Osteoblast (primary cell): Measurements from ENCODE around the gene TMEM218. TPM values are rescaled to one million over a fixed set of nuclear protein-coding genes. Genes with fewer than 3 reads are reported as not detected.

Source experiments
- DNase-seq: peaks from one replicate; pipeline ENCODE4 v3.0.0; 2011; ENCODE audit warnings: low spot score, mixed read lengths; ENCODE audit not compliant: insufficient read length; ENCODE audit errors: missing footprints
- H2AFZ ChIP-seq: 2 replicates; pipeline ENCODE4 v1.6.0; 2011; ENCODE audit warnings: mild to moderate bottlenecking, low read length
- H3K27ac ChIP-seq: 2 replicates; pipeline ENCODE4 v1.5.1; 2011; ENCODE audit warnings: mild to moderate bottlenecking, low read depth, low read length, moderate library complexity
- H3K27me3 ChIP-seq: 2 replicates; pipeline ENCODE4 v1.6.0; 2012; ENCODE audit warnings: mild to moderate bottlenecking, control low read depth, inconsistent platforms, low read length, moderate library complexity; ENCODE audit not compliant: insufficient read depth
- H3K36me3 ChIP-seq: 2 replicates; pipeline ENCODE4 v1.5.1; 2011; ENCODE audit warnings: mild to moderate bottlenecking, low read length, control low read depth, moderate library complexity; ENCODE audit not compliant: insufficient read depth
- H3K4me1 ChIP-seq: 2 replicates; pipeline ENCODE4 v1.5.1; 2011; ENCODE audit warnings: mild to moderate bottlenecking, low read length, control low read depth, moderate library complexity; ENCODE audit not compliant: insufficient read depth
- H3K4me2 ChIP-seq: 2 replicates; pipeline ENCODE4 v1.6.0; 2011; ENCODE audit warnings: mild to moderate bottlenecking, low read length; ENCODE audit not compliant: insufficient read depth
- H3K4me3 ChIP-seq: fragments of 200-600 bp; sonication (generic); 3 replicates; pipeline ENCODE4 v1.5.1; 2012; ENCODE audit warnings: mild to moderate bottlenecking, low read length, inconsistent platforms; ENCODE audit not compliant: insufficient read depth
- H3K79me2 ChIP-seq: 2 replicates; pipeline ENCODE4 v1.6.0; 2012; ENCODE audit warnings: mild to moderate bottlenecking, low read length, control low read depth, inconsistent platforms; ENCODE audit not compliant: insufficient read depth
- H3K9me3 ChIP-seq: 2 replicates; pipeline ENCODE4 v1.5.1; 2011; ENCODE audit warnings: low read depth, low read length, control low read depth
- H4K20me1 ChIP-seq: 2 replicates; pipeline ENCODE4 v1.6.0; 2012; ENCODE audit warnings: mild to moderate bottlenecking, low read length, control low read depth; ENCODE audit not compliant: insufficient read depth
- total RNA-seq: library from RNA; depleted of rRNA; stranded (reverse); fragments of >200 nt; gene quantifications from 2 replicates; pipeline ENCODE4 v1.2.3, GENCODE V29; 2012
- TF ChIP-seq, protein P1 (sequence below): IDR thresholded peaks from 2 replicates; pipeline ENCODE4 v1.5.1; 2011; ENCODE audit warnings: mild to moderate bottlenecking, low read depth, low read length, moderate library complexity; ENCODE audit errors: extremely low read depth

The TMEM218 gene
- total RNA-seq, 1 donor, result 30.0 TPM

DNA sequence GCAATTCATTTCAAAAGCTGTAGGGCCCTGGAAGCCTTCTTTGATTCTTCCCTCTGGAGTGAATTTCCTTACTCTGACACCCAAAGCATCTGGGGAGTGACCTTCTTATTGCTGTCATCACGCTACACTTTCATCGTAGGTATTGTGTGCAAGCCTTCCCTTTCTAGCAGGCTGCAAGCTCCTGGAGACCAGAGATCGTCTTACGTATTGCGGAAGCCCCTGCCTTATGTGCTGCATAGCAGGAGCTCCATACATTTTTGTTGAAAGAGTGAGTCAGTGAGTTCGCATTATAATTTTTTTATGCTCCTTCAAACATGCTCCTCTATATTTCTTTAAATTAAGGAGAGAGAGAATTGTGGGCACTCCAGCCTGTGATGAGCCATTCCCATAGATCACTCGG lies 21.2 kb upstream of the TMEM218 start:
- TF ChIP-seq, protein P1, sequence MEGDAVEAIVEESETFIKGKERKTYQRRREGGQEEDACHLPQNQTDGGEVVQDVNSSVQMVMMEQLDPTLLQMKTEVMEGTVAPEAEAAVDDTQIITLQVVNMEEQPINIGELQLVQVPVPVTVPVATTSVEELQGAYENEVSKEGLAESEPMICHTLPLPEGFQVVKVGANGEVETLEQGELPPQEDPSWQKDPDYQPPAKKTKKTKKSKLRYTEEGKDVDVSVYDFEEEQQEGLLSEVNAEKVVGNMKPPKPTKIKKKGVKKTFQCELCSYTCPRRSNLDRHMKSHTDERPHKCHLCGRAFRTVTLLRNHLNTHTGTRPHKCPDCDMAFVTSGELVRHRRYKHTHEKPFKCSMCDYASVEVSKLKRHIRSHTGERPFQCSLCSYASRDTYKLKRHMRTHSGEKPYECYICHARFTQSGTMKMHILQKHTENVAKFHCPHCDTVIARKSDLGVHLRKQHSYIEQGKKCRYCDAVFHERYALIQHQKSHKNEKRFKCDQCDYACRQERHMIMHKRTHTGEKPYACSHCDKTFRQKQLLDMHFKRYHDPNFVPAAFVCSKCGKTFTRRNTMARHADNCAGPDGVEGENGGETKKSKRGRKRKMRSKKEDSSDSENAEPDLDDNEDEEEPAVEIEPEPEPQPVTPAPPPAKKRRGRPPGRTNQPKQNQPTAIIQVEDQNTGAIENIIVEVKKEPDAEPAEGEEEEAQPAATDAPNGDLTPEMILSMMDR, result no peak
- no peaks in the 10 kb centered on the region for H3K36me3 ChIP-seq
- H3K4me1 ChIP-seq, result peaks cover 4% of the 10 kb centered on the region
- H2AFZ ChIP-seq, result no peak overlapping the region
- H4K20me1 ChIP-seq, result no peaks in the 10 kb centered on the region
- no peak overlapping the region for H3K4me2 ChIP-seq
- DNase-seq, result no peak
- no peaks in the 10 kb centered on the region for H3K9me3 ChIP-seq
- H3K79me2 ChIP-seq, result no peaks in the 10 kb centered on the region
- H3K27ac ChIP-seq, result no peak overlapping the region
- no peak overlapping the region for H3K4me3 ChIP-seq
- H3K27me3 ChIP-seq, result peaks cover 17% of the 10 kb centered on the region

- TF ChIP-seq, protein P1, result no peak
- Histone ChIP-seq H2AFZ (no peak overlapping the region), H3K4me2 (no peak overlapping the region), H3K9me3 (no peaks in the 10 kb centered on the region), H3K79me2 (no peaks in the 10 kb centered on the region), H3K4me1 (peaks cover 4% of the 10 kb centered on the region), H3K27me3 (peaks cover 17% of the 10 kb centered on the region), H3K4me3 (no peak overlapping the region), H3K27ac (no peak overlapping the region), H3K36me3 (no peaks in the 10 kb centered on the region), H4K20me1 (no peaks in the 10 kb centered on the region)
- no peak for DNase-seq
Observed at GRCh38 chr11:125132071-125132470, 20.6 kb upstream of the TMEM218 start.

GRCh38 chr11:125129316-125129993 lies 18.0 kb upstream of the TMEM218 start:
- Histone ChIP-seq H3K4me3 (no peak overlapping the region), H3K4me1 (peaks cover 4% of the 10 kb centered on the region), H3K36me3 (no peaks in the 10 kb centered on the region), H4K20me1 (no peaks in the 10 kb centered on the region), H3K27ac (no peak overlapping the region), H3K9me3 (no peaks in the 10 kb centered on the region), H3K79me2 (no peaks in the 10 kb centered on the region), H3K4me2 (no peak overlapping the region), H3K27me3 (peaks cover 7% of the 10 kb centered on the region), H2AFZ (no peak overlapping the region)
- no peak for DNase-seq
- TF ChIP-seq, protein P1, result no peak

- Histone ChIP-seq H2AFZ (no peak overlapping the region), H3K9me3 (no peaks in the 10 kb centered on the region), H4K20me1 (no peaks in the 10 kb centered on the region), H3K4me1 (peaks cover 8% of the 10 kb centered on the region), H3K4me3 (no peak overlapping the region), H3K36me3 (no peaks in the 10 kb centered on the region), H3K27me3 (peaks cover 3% of the 10 kb centered on the region), H3K27ac (no peak overlapping the region), H3K4me2 (peak overlapping the region; percentile 32), H3K79me2 (no peaks in the 10 kb centered on the region)
- TF ChIP-seq, protein P1, result no peak
- peak; percentile 94 for DNase-seq
Observed at GRCh38 chr11:125128450-125128849, 17.0 kb upstream of the TMEM218 start.
